ENCODE measurements around the gene SLCO2B1.
"Not testable (repeated sequence)": the region's sequence is repeated elsewhere in the genome, so short reads cannot be mapped to it uniquely, and the experiment has no call there.

SLCO2B1 gene, protein sequence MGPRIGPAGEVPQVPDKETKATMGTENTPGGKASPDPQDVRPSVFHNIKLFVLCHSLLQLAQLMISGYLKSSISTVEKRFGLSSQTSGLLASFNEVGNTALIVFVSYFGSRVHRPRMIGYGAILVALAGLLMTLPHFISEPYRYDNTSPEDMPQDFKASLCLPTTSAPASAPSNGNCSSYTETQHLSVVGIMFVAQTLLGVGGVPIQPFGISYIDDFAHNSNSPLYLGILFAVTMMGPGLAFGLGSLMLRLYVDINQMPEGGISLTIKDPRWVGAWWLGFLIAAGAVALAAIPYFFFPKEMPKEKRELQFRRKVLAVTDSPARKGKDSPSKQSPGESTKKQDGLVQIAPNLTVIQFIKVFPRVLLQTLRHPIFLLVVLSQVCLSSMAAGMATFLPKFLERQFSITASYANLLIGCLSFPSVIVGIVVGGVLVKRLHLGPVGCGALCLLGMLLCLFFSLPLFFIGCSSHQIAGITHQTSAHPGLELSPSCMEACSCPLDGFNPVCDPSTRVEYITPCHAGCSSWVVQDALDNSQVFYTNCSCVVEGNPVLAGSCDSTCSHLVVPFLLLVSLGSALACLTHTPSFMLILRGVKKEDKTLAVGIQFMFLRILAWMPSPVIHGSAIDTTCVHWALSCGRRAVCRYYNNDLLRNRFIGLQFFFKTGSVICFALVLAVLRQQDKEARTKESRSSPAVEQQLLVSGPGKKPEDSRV

DNA sequence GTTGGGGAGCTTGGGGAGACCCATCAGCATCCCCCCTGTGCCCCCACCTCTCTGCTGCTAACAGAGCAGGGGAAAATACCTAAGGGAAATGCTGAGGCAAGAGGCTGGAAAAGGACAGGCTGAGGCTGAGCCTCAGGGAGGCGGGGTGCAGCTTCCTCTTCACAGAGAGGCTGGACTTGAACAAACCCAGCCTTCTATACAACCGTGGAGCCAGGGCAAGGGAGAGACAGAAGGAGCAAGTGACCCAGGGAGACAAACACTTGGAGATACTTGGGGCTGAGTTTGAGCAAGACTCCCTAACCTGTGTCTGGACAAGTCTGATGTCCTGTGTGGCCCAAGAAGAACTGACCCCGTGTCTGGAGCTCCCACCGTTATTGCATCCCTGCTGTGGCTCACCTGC lies at the start of gene SLCO2B1:
Gene SLCO2B1, plus strand, starts transcription at position 229 of the 400 bp plus-strand sequence. CDS start 275 bp downstream, outside the sequence.
- DNase-seq (ENCODE audit: low read depth): no peak

DNA sequence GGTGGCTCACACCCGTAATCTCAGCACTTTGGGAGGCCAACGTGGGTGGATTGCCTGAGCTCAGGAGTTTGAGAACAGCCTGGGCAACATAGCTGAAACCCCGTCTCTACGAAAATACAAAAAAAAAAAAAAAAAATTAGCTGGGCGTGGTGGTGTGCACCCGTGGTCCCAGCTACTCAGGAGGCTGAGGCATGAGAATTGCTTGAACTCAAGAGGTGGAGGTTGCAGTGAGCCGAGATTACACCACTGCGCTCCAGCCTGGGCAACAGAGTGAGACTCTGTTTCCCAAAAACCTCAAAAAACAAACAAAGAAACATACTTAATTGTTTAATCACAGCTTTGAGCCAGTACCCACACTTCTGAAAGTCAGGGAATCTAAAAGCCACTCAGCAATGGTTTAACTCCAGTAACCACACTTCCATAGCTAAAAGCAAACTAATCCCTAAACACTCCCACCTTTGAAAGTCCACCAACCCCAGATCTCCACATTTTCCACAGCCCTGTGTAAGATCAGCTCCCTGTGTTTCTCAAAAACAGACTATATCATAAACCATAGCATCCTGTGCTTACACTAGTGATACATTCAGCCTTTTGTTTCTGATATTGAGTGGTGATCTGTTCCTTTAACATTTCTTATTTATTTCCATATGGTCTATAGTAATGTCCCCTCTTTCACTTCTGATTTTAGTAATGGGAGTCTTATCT lies 49.3 kb upstream of the SLCO2B1 start:
- DNase-seq (ENCODE audit: low read depth): no peak

DNA sequence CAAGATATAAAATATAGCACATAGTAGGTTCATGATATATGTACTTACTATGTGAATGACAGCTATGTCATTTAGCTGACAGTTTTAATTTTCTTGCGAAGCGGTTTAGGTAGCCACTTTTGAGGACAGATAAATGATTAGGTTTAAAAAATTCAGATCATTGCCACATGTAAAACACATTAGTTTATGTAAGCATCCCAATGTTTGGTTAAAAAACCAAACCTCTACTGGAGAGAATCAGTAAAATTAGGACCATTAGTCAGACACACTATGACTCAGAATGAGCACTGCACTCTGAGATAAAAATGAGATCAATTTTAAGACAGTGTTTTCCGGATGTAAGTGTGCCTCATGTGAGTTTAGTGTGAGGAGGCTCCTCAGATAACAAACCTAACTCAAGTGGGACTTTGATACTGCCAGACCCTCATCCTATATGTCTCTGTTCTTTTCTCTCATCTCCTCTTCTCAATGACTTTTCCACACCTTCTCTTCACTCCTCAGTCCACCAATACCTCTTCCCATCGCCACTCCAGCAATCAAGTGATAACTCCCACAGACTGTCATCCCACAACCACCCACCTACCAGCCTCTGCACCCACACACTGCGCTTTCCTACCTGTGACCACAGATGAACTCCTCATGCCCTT lies 47.4 kb upstream of the SLCO2B1 start:
- no peak for DNase-seq (ENCODE audit: low read depth)

DNA sequence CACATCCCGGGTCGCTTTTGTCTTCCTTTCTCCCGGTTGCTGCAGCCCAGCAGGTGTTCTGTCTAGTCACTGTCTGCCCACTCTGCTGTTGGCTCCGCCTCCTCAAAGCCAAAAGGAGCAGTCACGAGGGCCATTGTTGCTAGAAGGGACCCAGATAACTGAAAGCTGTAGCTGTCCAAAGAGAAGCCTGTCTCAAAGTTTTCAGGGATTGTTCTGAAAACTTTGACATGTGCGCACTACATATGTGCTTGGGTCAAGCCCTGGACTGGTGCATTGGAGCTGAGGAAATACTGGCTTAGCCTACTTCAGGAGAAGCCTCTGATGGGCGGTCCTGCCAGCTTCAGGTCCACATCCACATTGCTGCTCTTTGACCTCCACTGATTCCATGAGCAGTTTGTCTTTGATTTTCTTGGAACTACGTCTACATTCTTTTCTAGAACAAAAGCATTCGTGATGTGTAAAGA lies 45.4 kb upstream of the SLCO2B1 start:
- no peak for DNase-seq (ENCODE audit: low read depth)

DNA sequence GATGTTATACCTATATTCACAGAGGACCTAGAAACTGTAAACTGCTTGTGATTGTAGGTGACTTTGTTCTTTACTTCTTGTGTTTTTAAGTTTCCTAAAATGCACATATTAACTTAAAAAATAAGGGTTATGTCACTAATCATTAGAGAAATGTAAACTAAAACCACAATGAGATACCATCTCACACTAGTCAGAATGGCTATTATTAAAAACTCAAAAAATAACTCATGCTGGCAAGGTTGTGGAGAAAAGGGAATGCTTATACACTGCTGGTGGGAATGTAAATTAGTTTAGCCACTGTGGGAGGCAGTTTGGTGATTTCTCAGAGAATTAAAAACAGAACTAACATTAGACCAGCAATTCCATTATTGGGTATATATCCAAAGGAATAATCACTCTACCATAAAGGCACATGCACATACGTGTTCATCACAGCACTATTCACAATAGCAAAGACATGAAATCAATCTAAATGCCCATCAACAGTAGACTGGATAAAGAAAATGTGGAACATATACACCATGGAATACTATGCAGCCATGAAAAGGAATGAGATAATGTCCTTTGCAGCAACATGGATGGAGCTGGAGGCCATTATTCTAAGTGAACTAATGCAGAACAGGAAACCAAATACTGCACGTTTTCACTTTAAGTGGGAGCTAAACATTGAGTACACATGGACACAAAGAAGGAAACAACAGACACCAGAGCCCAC lies 44.8 kb upstream of the SLCO2B1 start:
- not testable (repeated sequence) for DNase-seq (ENCODE audit: low read depth)

DNA sequence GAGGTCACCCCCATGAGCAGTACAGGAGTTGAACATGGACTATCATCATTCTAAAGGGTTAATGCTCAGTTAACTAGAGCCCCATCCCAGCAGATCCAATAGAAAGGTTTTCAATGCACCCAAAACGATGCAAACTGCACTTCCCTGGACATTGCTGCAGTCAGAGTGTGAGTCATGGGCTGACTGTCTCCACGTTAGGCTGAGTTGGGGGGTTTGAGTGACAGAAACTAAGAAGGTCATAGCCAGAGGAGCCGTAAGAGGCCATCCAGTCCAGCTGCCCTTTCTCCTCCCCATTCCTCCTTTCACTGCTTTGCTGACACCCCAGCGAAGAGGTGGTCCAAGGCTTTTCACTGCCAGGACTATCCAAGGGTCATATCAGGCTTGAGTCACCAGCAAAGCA lies 43.7 kb upstream of the SLCO2B1 start:
- no peak for DNase-seq (ENCODE audit: low read depth)

DNA sequence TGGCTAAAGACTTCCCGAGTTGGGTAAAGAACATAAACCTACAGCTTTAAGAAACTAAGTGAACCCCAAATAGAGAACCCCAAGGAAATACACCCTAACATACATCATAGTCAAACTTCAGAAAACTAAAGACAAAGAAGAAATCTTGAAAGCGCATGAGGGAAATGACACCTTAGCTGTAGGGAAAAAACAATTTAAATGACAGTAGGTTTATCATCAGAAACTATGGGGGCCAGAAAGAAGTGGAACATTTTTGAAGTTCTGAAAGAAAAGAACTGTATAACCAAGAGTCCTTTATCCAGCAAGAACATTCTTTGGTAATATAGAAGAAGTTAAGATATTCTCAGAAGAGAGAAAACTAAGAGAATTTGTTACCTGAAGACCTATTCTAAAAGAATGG lies 38.7 kb upstream of the SLCO2B1 start:
- DNase-seq (ENCODE audit: low read depth): no peak

- no peak for DNase-seq (ENCODE audit: low read depth)
These were observed 37.9 kb upstream of the SLCO2B1 start for GRCh38 chr11:75113030-75113429.

GRCh38 chr11:75114465-75114864 lies 36.4 kb upstream of the SLCO2B1 start:
- DNase-seq (ENCODE audit: low read depth): no peak

- DNase-seq (ENCODE audit: low read depth): no peak
These were observed 32.3 kb upstream of the SLCO2B1 start for GRCh38 chr11:75118577-75118976.

DNA sequence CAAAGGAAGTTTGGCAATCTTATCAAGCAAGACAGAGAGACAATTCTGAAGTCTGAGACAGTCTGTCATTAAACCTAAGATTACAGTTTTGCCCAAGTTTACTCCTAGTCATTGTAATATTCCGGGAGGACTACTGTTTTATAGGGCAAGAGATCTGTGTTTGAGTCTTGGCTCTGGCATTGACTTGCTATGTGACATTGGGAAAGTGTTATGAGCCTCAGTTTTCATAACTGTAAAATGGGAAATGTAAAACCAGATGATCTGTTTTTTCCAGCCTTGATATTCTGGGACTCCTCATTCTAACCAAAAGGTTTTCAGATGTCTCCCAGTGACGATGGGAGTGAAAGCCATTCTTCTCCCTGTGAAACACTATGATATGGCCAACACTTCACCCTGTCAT lies 24.3 kb upstream of the SLCO2B1 start:
- no peak for DNase-seq (ENCODE audit: low read depth)

DNA sequence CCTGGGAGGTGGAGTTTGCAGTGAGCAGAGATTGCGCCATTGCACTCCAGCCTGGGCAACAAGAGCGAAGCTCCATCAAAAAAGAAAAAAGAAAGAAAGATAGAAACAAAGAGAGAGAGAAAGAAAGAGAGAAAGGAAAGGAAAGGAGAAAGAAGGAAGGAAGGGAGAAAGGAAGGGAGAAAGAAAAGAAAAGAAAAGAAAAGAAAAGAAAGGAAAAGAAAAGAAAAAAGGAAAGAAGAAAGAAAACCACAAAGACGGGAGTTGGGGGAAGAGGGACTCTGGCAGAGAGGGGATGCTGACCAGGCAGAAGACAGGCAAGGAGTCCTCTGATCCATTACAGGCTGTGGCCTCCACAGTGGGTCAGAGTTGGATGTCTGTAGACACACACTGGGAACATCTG lies 18.8 kb upstream of the SLCO2B1 start:
- no peak for DNase-seq (ENCODE audit: low read depth)

DNA sequence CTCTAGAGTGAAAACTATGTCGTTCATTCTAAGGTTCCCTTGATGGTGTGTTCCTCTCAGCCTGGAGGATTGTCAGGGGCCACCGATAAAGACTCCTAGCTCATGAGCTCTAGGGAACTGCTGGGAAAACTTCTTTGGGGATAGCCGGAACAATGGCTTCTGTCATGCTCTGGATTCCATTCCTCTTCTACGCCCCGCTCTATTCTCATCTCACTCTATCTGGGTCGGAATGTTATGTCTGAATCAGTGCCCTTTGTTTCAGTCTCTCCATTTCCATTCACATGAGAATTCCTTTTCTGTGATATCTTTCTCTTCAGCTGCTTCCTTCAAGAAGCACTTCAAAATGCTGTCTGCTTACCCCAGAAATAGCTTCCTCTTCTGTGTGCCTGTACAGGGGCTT lies 16.9 kb upstream of the SLCO2B1 start:
- DNase-seq (ENCODE audit: low read depth): no peak

GRCh38 chr11:75135021-75135650 lies 15.8 kb upstream of the SLCO2B1 start:
- no peak for DNase-seq (ENCODE audit: low read depth)

GRCh38 chr11:75135651-75136050 lies 15.3 kb upstream of the SLCO2B1 start:
- no peak for DNase-seq (ENCODE audit: low read depth)

GRCh38 chr11:75140269-75141138 lies 10.4 kb upstream of the SLCO2B1 start:
- peak; percentile 22 for DNase-seq (ENCODE audit: low read depth)

- no peak for DNase-seq (ENCODE audit: low read depth)
These were observed 9.7 kb upstream of the SLCO2B1 start for GRCh38 chr11:75141166-75141565.

DNA sequence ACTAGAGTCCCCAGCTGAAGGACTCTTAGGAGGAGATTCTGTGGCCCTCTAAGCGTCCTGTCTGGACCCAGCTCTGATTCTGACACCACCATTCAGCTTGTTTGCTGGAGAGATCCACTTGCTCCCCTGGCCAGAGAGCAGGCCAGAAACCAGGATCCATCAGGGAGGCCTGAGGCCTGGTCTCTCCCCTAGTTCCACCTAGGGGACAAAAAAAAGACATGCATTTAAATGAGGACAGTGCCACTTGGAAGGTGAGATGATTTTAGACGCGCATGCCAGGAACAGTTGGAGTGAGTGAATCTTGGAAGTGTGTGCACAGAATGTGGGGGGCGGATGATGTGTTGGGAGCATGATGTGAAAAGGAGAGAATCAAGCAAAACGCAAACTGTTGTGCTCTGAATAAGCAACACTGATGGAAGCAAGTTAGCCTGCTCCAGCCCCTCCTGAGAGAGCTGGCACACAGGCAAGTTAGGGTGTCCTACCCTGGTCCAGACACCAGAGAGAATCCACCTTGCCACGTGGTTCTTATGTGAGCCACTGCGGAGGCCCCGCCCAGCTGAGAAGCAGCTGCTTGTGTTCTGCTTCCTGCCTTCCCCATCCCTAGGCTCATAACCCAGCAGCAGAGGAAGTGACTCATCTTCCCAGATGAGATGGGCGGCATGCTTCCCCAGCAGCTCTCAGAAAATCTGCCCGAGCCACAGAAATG lies 8.0 kb upstream of the SLCO2B1 start:
- DNase-seq (ENCODE audit: low read depth): peak; percentile 88

GRCh38 chr11:75143420-75143731 lies 7.5 kb upstream of the SLCO2B1 start:
- no peak for DNase-seq (ENCODE audit: low read depth)

DNA sequence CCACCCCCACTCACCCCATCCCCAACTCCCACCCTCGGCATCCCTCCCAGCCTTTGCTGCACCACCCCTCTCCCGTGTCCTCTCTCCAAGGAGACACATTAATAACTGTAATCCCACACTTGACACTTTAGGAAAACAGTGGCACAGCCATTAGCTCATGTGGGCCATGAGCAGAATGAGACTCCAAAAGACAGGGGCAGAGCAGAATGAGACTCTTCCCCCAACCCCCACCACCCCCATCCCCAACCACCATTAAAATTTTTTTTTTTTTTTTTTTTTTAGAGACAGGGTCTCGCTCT lies 6.2 kb upstream of the SLCO2B1 start:
- DNase-seq (ENCODE audit: low read depth): no peak

Measured in CMK (cell line).